ENCODE measurements around the gene ABCB11. TPM values are rescaled to one million over a fixed set of nuclear protein-coding genes. Genes with fewer than 3 reads are reported as not detected.
A peak's percentile ranks its signal among the peaks of the same experiment; 100 is the strongest.

The ABCB11 gene
- total and polyA plus RNA-seq, 10 of the 15 experiments (the other 5 are each of a cell fraction or from before 2014, with no cell fraction given): not detected

- no peak for TF ChIP-seq MXI1 (IDR thresholded peaks at IDR 0.05; ENCODE audit: low read depth, low read length)
- peak; percentile 97 for TF ChIP-seq YY1 (IDR thresholded peaks at IDR 0.05; ENCODE audit: low read depth, low read length)
- peak; percentile 97 for TF ChIP-seq SP1 (IDR thresholded peaks at IDR 0.05; ENCODE audit: low read depth, low read length)
- TF ChIP-seq FOXK2 (IDR thresholded peaks at IDR 0.05): 0 out of 2 replicates have a peak, but pooled peaks have one; percentile 14
- peak; percentile 58; the same call in 1 of the 2 replicates for TF ChIP-seq BRCA1 (IDR thresholded peaks at IDR 0.05; ENCODE audit: low read depth, low read length)
- TF ChIP-seq, protein P1, sequence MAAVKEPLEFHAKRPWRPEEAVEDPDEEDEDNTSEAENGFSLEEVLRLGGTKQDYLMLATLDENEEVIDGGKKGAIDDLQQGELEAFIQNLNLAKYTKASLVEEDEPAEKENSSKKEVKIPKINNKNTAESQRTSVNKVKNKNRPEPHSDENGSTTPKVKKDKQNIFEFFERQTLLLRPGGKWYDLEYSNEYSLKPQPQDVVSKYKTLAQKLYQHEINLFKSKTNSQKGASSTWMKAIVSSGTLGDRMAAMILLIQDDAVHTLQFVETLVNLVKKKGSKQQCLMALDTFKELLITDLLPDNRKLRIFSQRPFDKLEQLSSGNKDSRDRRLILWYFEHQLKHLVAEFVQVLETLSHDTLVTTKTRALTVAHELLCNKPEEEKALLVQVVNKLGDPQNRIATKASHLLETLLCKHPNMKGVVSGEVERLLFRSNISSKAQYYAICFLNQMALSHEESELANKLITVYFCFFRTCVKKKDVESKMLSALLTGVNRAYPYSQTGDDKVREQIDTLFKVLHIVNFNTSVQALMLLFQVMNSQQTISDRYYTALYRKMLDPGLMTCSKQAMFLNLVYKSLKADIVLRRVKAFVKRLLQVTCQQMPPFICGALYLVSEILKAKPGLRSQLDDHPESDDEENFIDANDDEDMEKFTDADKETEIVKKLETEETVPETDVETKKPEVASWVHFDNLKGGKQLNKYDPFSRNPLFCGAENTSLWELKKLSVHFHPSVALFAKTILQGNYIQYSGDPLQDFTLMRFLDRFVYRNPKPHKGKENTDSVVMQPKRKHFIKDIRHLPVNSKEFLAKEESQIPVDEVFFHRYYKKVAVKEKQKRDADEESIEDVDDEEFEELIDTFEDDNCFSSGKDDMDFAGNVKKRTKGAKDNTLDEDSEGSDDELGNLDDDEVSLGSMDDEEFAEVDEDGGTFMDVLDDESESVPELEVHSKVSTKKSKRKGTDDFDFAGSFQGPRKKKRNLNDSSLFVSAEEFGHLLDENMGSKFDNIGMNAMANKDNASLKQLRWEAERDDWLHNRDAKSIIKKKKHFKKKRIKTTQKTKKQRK (IDR thresholded peaks at IDR 0.05; ENCODE audit: low read depth, low read length): peak; percentile 45; the same call in 1 of the 2 replicates
- TF ChIP-seq CREM (IDR thresholded peaks at IDR 0.05; ENCODE audit: low read depth): peak; percentile 79
- no peak; the same call in 1 of the 2 replicates for TF ChIP-seq TAF1 (IDR thresholded peaks at IDR 0.05; ENCODE audit: borderline replicate concordance, low read depth, low read length)
- TF ChIP-seq CHD4 (IDR thresholded peaks at IDR 0.05): no peak
- no peak for TF ChIP-seq WRNIP1 (IDR thresholded peaks at IDR 0.05; ENCODE audit: borderline replicate concordance, low read depth, low read length)
- TF ChIP-seq NR2C2 (IDR thresholded peaks at IDR 0.05; ENCODE audit: borderline replicate concordance, control insufficient read depth, insufficient read length, low read depth): no peak
- no peak for TF ChIP-seq POLR2AphosphoS2 (IDR thresholded peaks at IDR 0.05; ENCODE audit: low read depth, low read length)
- TF ChIP-seq FOS (IDR thresholded peaks at IDR 0.05; ENCODE audit: borderline replicate concordance, extremely low read depth, insufficient read length): peak; percentile 89
- no peak for TF ChIP-seq HDAC6 (IDR thresholded peaks at IDR 0.05; ENCODE audit: unreplicated experiment)
- 0 out of 2 replicates have a peak, but pooled peaks have one; percentile 3 for TF ChIP-seq MEF2A (IDR thresholded peaks at IDR 0.05; ENCODE audit: insufficient read depth, low read depth, low read length)
- 0 out of 2 replicates have a peak, but pooled peaks have one; percentile 41 for TF ChIP-seq RB1 (IDR thresholded peaks at IDR 0.05; ENCODE audit: borderline replicate concordance)
- TF ChIP-seq CREB1 (IDR thresholded peaks at IDR 0.05; ENCODE audit: low read depth): peak; percentile 52; the same call in 1 of the 2 replicates
- no peak for TF ChIP-seq EP300 (IDR thresholded peaks at IDR 0.05; ENCODE audit: borderline replicate concordance in 1 of 2, control insufficient read depth in 1 of 2, low read depth in 2 of 2, low read length in 2 of 2)
- TF ChIP-seq, protein P2, sequence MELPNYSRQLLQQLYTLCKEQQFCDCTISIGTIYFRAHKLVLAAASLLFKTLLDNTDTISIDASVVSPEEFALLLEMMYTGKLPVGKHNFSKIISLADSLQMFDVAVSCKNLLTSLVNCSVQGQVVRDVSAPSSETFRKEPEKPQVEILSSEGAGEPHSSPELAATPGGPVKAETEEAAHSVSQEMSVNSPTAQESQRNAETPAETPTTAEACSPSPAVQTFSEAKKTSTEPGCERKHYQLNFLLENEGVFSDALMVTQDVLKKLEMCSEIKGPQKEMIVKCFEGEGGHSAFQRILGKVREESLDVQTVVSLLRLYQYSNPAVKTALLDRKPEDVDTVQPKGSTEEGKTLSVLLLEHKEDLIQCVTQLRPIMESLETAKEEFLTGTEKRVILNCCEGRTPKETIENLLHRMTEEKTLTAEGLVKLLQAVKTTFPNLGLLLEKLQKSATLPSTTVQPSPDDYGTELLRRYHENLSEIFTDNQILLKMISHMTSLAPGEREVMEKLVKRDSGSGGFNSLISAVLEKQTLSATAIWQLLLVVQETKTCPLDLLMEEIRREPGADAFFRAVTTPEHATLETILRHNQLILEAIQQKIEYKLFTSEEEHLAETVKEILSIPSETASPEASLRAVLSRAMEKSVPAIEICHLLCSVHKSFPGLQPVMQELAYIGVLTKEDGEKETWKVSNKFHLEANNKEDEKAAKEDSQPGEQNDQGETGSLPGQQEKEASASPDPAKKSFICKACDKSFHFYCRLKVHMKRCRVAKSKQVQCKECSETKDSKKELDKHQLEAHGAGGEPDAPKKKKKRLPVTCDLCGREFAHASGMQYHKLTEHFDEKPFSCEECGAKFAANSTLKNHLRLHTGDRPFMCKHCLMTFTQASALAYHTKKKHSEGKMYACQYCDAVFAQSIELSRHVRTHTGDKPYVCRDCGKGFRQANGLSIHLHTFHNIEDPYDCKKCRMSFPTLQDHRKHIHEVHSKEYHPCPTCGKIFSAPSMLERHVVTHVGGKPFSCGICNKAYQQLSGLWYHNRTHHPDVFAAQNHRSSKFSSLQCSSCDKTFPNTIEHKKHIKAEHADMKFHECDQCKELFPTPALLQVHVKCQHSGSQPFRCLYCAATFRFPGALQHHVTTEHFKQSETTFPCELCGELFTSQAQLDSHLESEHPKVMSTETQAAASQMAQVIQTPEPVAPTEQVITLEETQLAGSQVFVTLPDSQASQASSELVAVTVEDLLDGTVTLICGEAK (IDR thresholded peaks at IDR 0.05; ENCODE audit: borderline replicate concordance): peak; percentile 64; the same call in 1 of the 2 replicates
- no peak for TF ChIP-seq ATF7 (IDR thresholded peaks at IDR 0.05; ENCODE audit: low read depth)
- peak; percentile 82 for TF ChIP-seq POLR2A (IDR thresholded peaks at IDR 0.05; ENCODE audit: low read depth, low read length)
- no peak for TF ChIP-seq BACH1 (IDR thresholded peaks at IDR 0.05; ENCODE audit: borderline replicate concordance)
- no peak for TF ChIP-seq STAT1 (conservative IDR thresholded peaks at IDR 0.05)
These were observed 140.9 kb downstream of the ABCB11 start, which contains the start of gene SPC25 (continued) for GRCh38 chr2:168890006-168890782.

Measured in GM12878 (cell line).